Thoracic aorta (tissue), 2 donors: ENCODE data around the gene STIM1. TPM values are rescaled to one million over a fixed set of nuclear protein-coding genes. Genes with fewer than 3 reads are reported as not detected.

Experiments
- ATAC-seq: fragments of 150-250 bp; one replicate; pipeline ENCODE4 v1.8.0; 2017; ENCODE audit warnings: low read depth; ENCODE audit not compliant: insufficient number of reproducible peaks, low FRiP score
- DNase-seq: peaks from one replicate; pipeline ENCODE4 v3.0.0-alpha.2; 2020; ENCODE audit warnings: low spot score
- H3K27ac ChIP-seq, 2 donors: fragments of 200-600 bp; sonication (generic); 1 replicate in 1 of 2; 2 replicates in 1 of 2; pipeline ENCODE4 v1.5.1; 2016; ENCODE audit warnings: mild to moderate bottlenecking in 2 of 2, moderate library complexity in 2 of 2
- H3K27me3 ChIP-seq: fragments of 200-600 bp; sonication (generic); replicated peaks from 2 replicates; pipeline ENCODE4 v1.6.0; 2016; ENCODE audit warnings: mild to moderate bottlenecking; ENCODE audit not compliant: insufficient read depth
- H3K36me3 ChIP-seq: fragments of 200-600 bp; sonication (generic); one replicate; pipeline ENCODE4 v1.5.1; 2016
- H3K4me1 ChIP-seq, 2 donors: fragments of 200-600 bp; sonication (generic); 1 replicate in 1 of 2; 2 replicates in 1 of 2; pipeline versions ENCODE4 v1.5.1 to v1.6.0; 2016; ENCODE audit warnings: low read depth in 2 of 2, mild to moderate bottlenecking in 1 of 2; ENCODE audit not compliant: control insufficient read depth in 1 of 2
- H3K4me3 ChIP-seq: fragments of 200-600 bp; sonication (generic); 2 replicates; pipeline ENCODE4 v1.5.1; 2016; ENCODE audit warnings: mild to moderate bottlenecking
- H3K9me3 ChIP-seq: fragments of 200-600 bp; sonication (generic); 2 replicates; pipeline ENCODE4 v1.5.1; 2016
- total RNA-seq, 2 donors: library from RNA; depleted of rRNA; stranded (reverse); fragments of >200 nt; gene quantifications; one replicate each; pipeline versions ENCODE4 v1.1.0 to v1.2.3, GENCODE V29; 2016
- TF ChIP-seq, protein P1 (sequence below): fragments of 200-600 bp; sonication (generic); IDR thresholded peaks from one replicate; pipeline ENCODE4 v1.5.1; 2019; ENCODE audit warnings: antibody characterized with exemption

STIM1 gene
- total RNA-seq, 2 donors from 2014 or later = 53.8 to 63.0 TPM

DNA sequence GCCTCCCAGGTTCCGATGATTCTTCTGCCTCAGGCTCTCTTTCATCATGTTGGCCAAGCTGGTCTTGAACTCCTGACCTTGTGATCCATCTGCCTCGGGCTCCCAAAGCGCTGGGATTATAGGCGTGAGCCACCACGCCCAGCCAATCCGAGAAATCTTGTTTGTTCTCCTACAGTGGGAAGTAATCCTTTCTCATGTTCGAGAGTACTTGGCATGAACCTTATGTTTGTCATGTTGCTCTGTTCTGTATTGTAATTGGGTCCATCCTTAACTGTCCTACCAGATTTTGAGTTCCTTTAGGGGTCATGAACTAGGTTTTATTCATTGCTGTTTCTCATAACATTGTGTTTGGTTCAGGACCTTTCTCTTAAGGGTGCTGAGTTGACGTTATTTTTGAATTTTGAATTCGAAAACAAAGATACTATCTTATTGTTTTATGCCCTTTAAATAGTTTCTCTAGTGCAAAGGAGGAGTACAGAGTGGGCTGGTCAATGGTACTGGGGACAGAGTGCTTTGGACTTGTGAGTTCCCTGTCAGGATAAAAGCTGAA lies 125.7 kb downstream of the STIM1 start:
- H3K4me1 ChIP-seq = peaks cover 0 to 18% of the 10 kb centered on the region in 2 donors
- H3K4me3 ChIP-seq = no peak overlapping the region
- no peak for DNase-seq
- ATAC-seq = no peak
- H3K36me3 ChIP-seq = no peaks in the 10 kb centered on the region
- H3K27ac ChIP-seq = no peak overlapping the region
- H3K27me3 ChIP-seq = no peaks in the 10 kb centered on the region
- no peaks in the 10 kb centered on the region for H3K9me3 ChIP-seq
- TF ChIP-seq, protein P1, sequence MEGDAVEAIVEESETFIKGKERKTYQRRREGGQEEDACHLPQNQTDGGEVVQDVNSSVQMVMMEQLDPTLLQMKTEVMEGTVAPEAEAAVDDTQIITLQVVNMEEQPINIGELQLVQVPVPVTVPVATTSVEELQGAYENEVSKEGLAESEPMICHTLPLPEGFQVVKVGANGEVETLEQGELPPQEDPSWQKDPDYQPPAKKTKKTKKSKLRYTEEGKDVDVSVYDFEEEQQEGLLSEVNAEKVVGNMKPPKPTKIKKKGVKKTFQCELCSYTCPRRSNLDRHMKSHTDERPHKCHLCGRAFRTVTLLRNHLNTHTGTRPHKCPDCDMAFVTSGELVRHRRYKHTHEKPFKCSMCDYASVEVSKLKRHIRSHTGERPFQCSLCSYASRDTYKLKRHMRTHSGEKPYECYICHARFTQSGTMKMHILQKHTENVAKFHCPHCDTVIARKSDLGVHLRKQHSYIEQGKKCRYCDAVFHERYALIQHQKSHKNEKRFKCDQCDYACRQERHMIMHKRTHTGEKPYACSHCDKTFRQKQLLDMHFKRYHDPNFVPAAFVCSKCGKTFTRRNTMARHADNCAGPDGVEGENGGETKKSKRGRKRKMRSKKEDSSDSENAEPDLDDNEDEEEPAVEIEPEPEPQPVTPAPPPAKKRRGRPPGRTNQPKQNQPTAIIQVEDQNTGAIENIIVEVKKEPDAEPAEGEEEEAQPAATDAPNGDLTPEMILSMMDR = no peak

DNA sequence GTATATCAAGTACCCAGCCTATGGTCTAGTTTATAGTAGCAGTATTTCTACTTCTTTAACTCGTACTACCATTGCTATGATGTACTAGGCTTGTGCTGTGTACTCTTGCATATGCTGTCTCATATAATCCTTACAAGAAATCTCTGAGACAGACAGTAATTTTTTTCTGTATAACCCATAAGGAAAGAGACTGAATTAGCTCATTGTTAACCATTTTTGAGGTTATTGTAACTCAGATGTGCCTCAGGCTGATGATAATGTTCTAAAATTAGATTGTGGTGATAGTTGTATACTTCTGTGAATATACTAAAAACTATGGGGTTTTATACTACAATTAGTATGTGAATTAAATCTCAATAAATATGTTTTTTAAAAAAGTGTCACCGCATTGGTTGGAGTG lies 127.0 kb downstream of the STIM1 start:
- Histone ChIP-seq H3K27me3 (no peaks in the 10 kb centered on the region), H3K4me1 (peaks cover 0 to 22% of the 10 kb centered on the region in 2 donors), H3K4me3 (no peak overlapping the region), H3K9me3 (no peaks in the 10 kb centered on the region), H3K27ac (no peak overlapping the region), H3K36me3 (no peaks in the 10 kb centered on the region)
- ATAC-seq (no peak), DNase-seq (no peak)
- TF ChIP-seq, protein P1 = no peak

DNA sequence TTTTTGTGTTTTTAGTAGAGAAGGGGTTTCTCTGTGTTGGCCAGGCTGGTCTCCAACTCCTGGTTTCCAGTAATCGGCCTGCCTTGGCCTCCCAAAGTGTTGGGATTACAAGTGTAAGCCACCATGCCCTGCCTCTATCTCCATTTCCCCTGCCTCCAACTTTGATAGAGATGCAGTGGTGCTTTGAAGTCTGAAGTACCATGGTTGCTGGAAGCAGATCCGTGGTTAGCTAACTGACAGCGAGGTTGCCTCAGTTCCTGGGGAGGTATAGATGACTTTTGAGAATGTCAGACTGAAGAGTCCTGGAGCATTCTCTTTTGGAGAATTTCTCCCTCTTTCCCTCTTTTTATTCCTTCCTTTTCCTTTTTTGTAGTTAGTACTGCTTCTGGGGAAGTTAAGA lies 127.6 kb downstream of the STIM1 start:
- Histone ChIP-seq H3K27me3 (no peaks in the 10 kb centered on the region), H3K4me3 (no peak overlapping the region), H3K27ac (no peak overlapping the region), H3K9me3 (no peaks in the 10 kb centered on the region), H3K36me3 (no peaks in the 10 kb centered on the region), H3K4me1 (peaks cover 0 to 22% of the 10 kb centered on the region in 2 donors)
- TF ChIP-seq, protein P1 = no peak
- ATAC-seq = no peak
- no peak for DNase-seq

DNA sequence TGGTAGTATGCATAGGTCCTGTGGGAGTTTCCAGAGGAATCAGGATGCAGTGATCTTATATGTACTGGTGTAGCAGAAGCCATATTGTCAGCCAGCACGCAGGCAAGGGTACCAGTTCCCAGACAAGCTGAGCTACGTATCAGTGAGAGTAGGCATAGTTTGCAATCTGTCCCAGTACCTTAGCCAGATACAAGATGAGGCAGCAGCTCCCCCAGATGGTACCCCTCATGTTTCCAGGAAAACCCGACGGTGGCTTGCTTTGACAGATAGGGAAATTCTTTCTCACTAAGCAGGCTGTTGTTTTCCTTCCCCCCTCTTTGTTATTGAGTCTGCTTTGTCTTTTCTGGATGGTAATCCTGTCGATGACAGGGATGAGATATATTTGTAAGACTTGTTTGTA lies 129.4 kb downstream of the STIM1 start:
- no peak overlapping the region for H3K27ac ChIP-seq
- no peaks in the 10 kb centered on the region for H3K27me3 ChIP-seq
- DNase-seq (no peak), ATAC-seq (no peak)
- H3K4me1 ChIP-seq = peaks cover 0 to 22% of the 10 kb centered on the region in 2 donors
- H3K9me3 ChIP-seq = no peaks in the 10 kb centered on the region
- H3K4me3 ChIP-seq = no peak overlapping the region
- no peaks in the 10 kb centered on the region for H3K36me3 ChIP-seq
- TF ChIP-seq, protein P1 = no peak

DNA sequence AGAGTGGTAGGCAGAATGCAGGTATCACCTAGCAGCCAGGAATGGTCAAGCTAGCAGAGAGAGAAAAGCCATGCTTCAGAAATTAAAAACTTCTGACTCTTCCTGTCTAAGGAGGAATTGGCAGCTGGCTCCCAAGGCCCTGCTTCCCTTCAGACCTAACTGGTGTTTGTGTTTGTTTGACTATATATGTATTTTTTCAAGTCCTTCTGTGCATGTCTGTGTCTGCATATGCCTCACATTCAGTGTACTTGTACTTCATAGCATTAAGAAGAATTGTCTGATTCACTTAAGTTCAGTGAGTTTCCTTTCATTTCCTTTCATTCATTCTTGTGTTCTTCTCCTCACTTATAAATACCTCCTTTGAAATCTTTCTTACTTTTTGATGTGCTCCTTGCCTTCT lies 130.2 kb downstream of the STIM1 start:
- Histone ChIP-seq H3K4me1 (peaks cover 0 to 22% of the 10 kb centered on the region in 2 donors), H3K27me3 (no peaks in the 10 kb centered on the region)
- no peak for ATAC-seq

More for the DNA sequence above, 130.2 kb downstream of the STIM1 start:
- H3K9me3 ChIP-seq = no peaks in the 10 kb centered on the region
- H3K4me3 ChIP-seq = no peak overlapping the region
- no peak overlapping the region for H3K27ac ChIP-seq
- DNase-seq = no peak
- H3K36me3 ChIP-seq = no peaks in the 10 kb centered on the region
- TF ChIP-seq, protein P1 = no peak
